Stimulated activated CD8-positive, alpha-beta memory T cell treated with anti-CD3 and anti-CD28 coated beads, Interleukin-12 subunit alpha, Interleukin-12 subunit beta, amount 100 ng/mL, for 4 hours (primary cell): ENCODE results near the gene GTF3C4.

Experiments
- DNase-seq: peaks from one replicate; pipeline ENCODE4 v3.0.0-alpha.2; 2020; ENCODE audit warnings: low read depth

Gene GTF3C4

DNA sequence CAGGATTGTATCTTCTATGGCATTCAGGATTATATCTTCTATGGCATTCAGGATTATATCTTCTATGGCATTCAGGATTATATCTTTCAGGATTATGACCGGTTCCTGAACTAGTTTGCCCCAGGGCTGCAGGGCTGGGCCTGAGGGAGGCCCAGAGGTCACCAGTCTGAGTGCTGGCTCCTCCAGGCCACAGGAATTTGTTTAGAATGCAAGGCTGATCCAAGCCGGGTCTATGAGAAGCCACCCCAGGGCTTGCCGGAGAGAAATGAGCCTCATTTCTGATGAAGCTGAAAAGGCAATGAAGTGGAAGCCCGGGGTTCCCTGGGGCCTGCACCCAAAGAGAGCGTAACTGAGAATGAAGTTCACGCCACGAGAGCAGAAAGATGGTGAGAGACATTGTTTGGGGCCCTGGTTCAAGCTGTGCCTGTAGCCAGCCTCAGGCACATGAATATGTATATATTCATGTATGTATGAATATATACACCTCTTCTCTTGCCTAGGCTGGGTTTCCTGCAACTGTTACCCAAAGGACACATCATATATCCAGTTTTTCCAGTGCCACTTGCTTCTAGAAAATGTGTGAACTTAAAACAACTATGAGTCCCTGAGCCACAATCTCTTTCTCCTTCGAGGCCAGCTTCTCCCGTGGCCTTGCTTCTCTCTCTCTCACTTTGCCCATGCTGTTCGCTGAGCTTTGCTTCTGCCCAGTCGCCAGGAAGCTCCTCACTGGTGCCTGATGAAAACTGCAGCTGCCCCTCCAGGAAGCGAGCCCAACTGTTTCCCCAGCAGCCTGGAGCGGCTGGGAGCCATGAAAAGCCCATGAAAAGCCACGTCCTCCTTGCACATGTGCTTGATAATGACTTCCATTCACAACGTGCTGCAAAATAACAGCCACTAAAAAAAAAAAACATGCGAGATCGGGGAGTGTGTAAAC is 62.3 kb downstream of the GTF3C4 start:
- DNase-seq: no peak

DNA sequence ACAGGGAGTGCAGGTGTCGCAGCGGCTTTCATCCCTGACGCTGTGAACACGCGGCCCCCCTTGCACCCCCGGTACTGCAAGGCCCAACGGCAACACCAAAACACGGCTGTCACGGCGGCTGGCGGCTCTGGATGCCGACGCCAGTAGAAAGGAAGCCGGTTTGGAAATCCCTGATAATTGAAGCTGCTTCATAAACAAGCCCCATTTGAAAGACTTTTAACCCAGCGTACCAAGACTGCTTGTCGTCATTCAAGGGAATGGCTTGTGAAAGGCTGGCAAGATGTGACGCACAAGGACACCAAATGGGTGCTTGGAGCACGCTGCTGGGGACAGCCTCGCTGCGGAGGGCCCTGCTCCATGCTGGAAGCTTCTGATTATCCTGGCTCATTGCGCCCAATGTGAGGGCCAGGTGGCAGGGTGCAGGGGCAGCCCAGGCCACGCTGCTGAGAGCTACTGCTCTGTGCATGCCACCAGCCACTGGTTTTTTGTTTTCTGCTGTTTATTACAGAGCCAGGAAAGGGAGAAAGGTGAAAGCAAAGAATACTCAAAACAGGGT is 63.1 kb downstream of the GTF3C4 start:
- no peak for DNase-seq

DNA sequence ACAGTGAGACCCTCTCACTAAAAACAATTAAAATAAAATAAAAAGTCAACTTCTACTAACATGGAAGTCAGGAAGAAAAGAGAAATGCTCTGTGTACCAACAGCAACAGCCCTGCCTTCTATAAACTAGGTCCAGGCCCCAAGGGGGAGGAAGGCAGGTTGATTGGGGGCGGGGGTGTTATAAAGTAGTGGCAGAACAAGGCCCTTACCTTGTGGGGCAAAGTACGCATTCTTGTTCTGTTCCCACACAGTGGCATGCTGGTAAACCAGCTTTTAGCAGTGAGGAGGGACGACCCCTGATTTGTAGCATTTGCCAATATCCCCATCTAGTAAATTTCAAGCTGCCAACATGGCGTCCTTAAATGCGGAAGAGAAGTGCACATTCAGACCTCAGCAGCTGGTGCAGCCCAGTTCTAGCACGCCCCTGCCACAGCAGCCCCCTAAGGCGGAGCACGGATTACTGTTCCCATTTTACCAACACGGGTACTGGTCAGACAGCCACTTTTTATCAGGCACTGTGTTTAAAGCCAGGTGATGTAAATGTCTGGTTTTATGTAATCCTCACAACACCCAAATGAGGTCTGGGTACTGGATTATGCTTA is 69.5 kb downstream of the GTF3C4 start:
- no peak for DNase-seq

DNA sequence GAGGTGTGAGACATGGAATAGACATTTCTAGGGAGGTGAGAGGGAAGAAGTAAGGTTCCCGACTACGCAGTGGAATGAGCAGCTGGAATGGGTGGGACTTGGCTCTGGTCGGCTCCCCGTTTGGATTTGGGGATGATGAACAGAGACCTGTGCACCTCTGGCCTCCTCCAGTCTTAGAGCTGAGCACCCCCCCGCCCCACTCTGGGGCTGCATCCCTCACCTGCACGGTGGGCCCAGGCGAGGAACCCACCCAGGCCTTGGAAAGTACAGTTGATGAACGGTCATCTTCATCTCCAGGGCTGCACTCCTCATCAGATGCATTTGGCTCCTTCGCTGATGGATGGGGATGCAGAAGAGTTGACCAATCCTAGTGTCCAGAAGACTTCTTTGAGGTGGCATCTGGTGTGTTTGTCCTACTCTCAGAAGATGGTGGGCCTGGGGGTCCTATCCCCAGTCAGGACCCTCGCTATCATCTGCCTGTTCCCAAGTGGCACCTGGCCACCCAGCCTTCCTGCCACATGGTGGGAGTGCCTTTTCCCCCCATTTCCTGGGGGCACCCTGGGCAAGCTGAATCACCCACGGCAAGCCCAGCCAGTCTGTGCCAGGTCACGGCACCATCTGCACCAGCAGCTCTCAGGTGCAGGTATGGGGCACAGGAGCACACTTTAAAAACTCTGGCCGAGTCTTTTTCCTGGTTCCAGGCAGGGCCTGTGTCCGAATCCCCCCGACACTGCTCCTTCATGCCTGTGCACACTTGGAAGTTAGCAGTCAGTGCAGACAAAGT is 70.5 kb downstream of the GTF3C4 start:
- DNase-seq: no peak

DNA sequence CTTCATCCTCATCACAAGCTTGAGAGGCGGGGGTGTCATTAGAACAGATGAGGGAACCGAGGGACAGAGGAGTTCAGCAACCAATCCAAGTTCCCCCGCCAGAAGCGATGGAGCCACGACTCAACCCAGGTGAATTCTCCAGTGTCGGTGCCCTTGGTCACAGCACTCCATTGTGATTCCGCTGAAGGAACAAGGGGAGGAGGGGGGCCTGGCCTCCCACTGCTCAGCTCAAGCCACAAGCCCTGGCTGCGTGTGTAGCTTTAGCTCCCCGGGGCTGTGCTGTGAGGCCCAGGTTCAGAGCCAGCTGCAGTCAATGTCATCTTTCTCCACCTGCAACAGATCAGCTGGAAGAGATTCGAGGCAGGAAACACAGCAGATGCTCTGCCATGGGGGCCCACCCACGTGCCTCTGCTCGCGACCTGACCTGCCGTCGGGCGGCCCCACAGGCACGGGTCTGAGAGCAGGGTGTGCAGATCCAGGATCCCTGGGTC is 72.6 kb downstream of the GTF3C4 start:
- DNase-seq: no peak

DNA sequence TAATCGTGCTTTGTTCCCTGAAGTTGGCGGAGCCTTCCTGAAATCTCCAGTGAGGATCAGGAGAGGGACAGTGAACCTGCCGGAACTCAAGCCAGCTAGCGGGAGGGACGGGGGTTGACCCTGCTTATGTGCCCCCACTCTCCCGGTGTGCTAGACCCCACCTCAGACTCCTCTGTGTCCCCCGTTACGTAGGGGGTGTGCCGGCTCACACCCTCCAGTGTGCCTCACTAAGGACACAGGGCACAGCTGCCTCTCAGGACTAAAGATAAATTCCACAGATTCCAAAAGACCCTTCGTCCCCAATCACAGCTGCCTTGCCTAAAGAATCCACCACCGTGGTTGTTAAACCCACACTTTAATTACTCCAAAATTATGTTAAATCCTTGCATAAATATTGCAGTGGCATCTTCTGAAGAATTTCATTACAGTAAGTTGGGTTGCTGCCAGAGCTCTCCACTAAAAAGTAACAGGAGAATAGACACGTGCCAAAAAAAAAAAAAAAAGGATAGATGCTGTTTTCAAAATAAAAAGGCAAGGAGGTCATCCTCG is 73.7 kb downstream of the GTF3C4 start:
- no peak for DNase-seq
